Measurements from ENCODE around the gene ANKDD1B. TPM values are rescaled to one million over a fixed set of nuclear protein-coding genes. Genes with fewer than 3 reads are reported as not detected.

Gene ANKDD1B
- total and polyA plus RNA-seq, 2 of the 8 experiments (the other 6 are each of a cell fraction or from before 2014, with no cell fraction given): 0.08 to 0.22 TPM

DNA sequence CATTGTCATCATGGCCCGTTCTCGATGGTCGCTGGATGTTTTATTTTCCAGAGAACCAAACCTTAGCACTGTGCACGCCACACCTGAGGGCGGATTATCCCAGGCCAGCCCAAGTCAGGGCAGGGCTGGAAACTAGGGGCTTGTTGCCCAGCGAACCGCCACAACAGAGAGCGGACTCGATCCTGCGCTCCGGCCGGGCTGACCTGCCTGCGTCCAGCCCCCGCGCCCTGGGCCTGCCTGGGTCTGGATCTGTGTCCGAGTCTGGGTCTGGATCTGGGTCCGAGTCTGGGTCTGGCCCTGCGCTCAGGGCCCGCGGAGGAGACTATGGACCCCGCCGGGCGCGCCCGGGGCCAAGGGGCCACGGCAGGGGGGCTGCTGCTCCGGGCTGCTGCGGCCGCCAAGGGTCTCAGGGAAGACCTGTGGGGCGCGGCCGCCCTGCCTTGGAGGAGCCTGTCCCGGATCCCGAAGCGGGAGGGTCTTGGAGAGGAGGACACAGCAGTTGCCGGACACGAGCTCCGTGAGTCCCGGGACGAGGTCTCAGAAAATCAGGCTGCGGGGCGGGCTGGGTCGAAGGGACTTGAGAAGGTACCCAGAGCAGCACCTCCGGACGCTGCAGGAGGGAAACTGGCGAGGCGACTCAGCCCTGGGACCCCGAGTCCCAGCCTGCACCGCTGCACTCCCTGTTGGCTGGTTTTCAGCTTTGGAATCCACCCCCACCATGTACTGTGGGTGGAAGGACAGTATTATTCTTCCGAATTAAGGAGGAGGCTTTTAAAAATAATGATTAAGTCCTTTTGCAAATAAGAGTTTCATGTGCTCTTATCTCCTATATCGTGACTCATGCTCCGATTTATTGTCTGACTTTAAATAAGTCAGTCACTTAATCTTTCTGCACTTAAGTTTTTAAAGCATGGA, at the start of gene ANKDD1B (continued):
- TF ChIP-seq, protein P1, sequence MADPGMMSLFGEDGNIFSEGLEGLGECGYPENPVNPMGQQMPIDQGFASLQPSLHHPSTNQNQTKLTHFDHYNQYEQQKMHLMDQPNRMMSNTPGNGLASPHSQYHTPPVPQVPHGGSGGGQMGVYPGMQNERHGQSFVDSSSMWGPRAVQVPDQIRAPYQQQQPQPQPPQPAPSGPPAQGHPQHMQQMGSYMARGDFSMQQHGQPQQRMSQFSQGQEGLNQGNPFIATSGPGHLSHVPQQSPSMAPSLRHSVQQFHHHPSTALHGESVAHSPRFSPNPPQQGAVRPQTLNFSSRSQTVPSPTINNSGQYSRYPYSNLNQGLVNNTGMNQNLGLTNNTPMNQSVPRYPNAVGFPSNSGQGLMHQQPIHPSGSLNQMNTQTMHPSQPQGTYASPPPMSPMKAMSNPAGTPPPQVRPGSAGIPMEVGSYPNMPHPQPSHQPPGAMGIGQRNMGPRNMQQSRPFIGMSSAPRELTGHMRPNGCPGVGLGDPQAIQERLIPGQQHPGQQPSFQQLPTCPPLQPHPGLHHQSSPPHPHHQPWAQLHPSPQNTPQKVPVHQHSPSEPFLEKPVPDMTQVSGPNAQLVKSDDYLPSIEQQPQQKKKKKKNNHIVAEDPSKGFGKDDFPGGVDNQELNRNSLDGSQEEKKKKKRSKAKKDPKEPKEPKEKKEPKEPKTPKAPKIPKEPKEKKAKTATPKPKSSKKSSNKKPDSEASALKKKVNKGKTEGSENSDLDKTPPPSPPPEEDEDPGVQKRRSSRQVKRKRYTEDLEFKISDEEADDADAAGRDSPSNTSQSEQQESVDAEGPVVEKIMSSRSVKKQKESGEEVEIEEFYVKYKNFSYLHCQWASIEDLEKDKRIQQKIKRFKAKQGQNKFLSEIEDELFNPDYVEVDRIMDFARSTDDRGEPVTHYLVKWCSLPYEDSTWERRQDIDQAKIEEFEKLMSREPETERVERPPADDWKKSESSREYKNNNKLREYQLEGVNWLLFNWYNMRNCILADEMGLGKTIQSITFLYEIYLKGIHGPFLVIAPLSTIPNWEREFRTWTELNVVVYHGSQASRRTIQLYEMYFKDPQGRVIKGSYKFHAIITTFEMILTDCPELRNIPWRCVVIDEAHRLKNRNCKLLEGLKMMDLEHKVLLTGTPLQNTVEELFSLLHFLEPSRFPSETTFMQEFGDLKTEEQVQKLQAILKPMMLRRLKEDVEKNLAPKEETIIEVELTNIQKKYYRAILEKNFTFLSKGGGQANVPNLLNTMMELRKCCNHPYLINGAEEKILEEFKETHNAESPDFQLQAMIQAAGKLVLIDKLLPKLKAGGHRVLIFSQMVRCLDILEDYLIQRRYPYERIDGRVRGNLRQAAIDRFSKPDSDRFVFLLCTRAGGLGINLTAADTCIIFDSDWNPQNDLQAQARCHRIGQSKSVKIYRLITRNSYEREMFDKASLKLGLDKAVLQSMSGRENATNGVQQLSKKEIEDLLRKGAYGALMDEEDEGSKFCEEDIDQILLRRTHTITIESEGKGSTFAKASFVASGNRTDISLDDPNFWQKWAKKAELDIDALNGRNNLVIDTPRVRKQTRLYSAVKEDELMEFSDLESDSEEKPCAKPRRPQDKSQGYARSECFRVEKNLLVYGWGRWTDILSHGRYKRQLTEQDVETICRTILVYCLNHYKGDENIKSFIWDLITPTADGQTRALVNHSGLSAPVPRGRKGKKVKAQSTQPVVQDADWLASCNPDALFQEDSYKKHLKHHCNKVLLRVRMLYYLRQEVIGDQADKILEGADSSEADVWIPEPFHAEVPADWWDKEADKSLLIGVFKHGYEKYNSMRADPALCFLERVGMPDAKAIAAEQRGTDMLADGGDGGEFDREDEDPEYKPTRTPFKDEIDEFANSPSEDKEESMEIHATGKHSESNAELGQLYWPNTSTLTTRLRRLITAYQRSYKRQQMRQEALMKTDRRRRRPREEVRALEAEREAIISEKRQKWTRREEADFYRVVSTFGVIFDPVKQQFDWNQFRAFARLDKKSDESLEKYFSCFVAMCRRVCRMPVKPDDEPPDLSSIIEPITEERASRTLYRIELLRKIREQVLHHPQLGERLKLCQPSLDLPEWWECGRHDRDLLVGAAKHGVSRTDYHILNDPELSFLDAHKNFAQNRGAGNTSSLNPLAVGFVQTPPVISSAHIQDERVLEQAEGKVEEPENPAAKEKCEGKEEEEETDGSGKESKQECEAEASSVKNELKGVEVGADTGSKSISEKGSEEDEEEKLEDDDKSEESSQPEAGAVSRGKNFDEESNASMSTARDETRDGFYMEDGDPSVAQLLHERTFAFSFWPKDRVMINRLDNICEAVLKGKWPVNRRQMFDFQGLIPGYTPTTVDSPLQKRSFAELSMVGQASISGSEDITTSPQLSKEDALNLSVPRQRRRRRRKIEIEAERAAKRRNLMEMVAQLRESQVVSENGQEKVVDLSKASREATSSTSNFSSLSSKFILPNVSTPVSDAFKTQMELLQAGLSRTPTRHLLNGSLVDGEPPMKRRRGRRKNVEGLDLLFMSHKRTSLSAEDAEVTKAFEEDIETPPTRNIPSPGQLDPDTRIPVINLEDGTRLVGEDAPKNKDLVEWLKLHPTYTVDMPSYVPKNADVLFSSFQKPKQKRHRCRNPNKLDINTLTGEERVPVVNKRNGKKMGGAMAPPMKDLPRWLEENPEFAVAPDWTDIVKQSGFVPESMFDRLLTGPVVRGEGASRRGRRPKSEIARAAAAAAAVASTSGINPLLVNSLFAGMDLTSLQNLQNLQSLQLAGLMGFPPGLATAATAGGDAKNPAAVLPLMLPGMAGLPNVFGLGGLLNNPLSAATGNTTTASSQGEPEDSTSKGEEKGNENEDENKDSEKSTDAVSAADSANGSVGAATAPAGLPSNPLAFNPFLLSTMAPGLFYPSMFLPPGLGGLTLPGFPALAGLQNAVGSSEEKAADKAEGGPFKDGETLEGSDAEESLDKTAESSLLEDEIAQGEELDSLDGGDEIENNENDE (IDR thresholded peaks at IDR 0.05; ENCODE audit: insufficient replicate concordance, low read length): no peak
- TF ChIP-seq MAX (IDR thresholded peaks at IDR 0.05) (peak; percentile 51; the same call in 1 of the 2 replicates), TAF1 (IDR thresholded peaks at IDR 0.05; ENCODE audit: low read depth, low read length) (0 out of 2 replicates have a peak, but pooled peaks have one; percentile 28), KDM4A (IDR thresholded peaks at IDR 0.05; ENCODE audit: low read depth, low read length, severe bottlenecking) (peak; percentile 96), ASH2L (IDR thresholded peaks at IDR 0.05; ENCODE audit: low read length) (peak; percentile 55), PHF8 (conservative IDR thresholded peaks at IDR 0.05; ENCODE audit: low read depth, low read length) (peak; percentile 22; the same call in 1 of the 2 replicates)

Data from H1 (cell line).